WERI-Rb-1 (cell line): ENCODE measurements around the gene ARHGAP22.

Source experiments
- DNase-seq: peaks from one replicate; pipeline ENCODE4 v3.0.0-alpha.2; 2020
- H3K27ac ChIP-seq: fragments of 250-450 bp; sonication (Bioruptor Pico); 2 replicates; pipeline ENCODE4 v1.5.1; 2020; ENCODE audit warnings: mild to moderate bottlenecking, moderate library complexity
- H3K27me3 ChIP-seq: fragments of 250-450 bp; sonication (Bioruptor Pico); 2 replicates; pipeline ENCODE4 v1.5.1; 2021; ENCODE audit warnings: mild to moderate bottlenecking, low read depth, moderate library complexity; ENCODE audit not compliant: insufficient read depth, severe bottlenecking
- H3K36me3 ChIP-seq: fragments of 250-450 bp; sonication (Bioruptor Pico); 2 replicates; pipeline ENCODE4 v1.5.1; 2020; ENCODE audit warnings: mild to moderate bottlenecking, moderate library complexity
- H3K4me3 ChIP-seq: 2 replicates; pipeline ENCODE4 v1.5.1; 2011; ENCODE audit warnings: low read depth, mild to moderate bottlenecking, control low read depth, low read length
- H3K9me3 ChIP-seq: fragments of 250-450 bp; sonication (Bioruptor Pico); 2 replicates; pipeline ENCODE4 v1.5.1; 2021; ENCODE audit warnings: mild to moderate bottlenecking, moderate library complexity; ENCODE audit not compliant: severe bottlenecking
- TF ChIP-seq, protein P1 (sequence below): IDR thresholded peaks from 2 replicates; pipeline ENCODE4 v1.5.1; 2011; ENCODE audit warnings: low read depth, mild to moderate bottlenecking, control low read depth, inconsistent platforms, low read length

ARHGAP22 gene

GRCh38 chr10:48496105-48496830 lies 108.6 kb downstream of the ARHGAP22 start:
- DNase-seq = no peak
- Histone ChIP-seq H3K27me3 (no peaks in the 10 kb centered on the region), H3K36me3 (no peaks in the 10 kb centered on the region), H3K4me3 (no peak overlapping the region), H3K27ac (no peak overlapping the region), H3K9me3 (no peaks in the 10 kb centered on the region)
- TF ChIP-seq, protein P1, sequence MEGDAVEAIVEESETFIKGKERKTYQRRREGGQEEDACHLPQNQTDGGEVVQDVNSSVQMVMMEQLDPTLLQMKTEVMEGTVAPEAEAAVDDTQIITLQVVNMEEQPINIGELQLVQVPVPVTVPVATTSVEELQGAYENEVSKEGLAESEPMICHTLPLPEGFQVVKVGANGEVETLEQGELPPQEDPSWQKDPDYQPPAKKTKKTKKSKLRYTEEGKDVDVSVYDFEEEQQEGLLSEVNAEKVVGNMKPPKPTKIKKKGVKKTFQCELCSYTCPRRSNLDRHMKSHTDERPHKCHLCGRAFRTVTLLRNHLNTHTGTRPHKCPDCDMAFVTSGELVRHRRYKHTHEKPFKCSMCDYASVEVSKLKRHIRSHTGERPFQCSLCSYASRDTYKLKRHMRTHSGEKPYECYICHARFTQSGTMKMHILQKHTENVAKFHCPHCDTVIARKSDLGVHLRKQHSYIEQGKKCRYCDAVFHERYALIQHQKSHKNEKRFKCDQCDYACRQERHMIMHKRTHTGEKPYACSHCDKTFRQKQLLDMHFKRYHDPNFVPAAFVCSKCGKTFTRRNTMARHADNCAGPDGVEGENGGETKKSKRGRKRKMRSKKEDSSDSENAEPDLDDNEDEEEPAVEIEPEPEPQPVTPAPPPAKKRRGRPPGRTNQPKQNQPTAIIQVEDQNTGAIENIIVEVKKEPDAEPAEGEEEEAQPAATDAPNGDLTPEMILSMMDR = no peak

GRCh38 chr10:48495282-48496045 lies 109.4 kb downstream of the ARHGAP22 start:
- TF ChIP-seq, protein P1 = no peak
- H3K27me3 ChIP-seq = no peaks in the 10 kb centered on the region
- no peak for DNase-seq
- H3K27ac ChIP-seq = no peak overlapping the region
- H3K9me3 ChIP-seq = no peaks in the 10 kb centered on the region
- H3K4me3 ChIP-seq = no peak overlapping the region
- H3K36me3 ChIP-seq = no peaks in the 10 kb centered on the region

- Histone ChIP-seq H3K9me3 (no peaks in the 10 kb centered on the region), H3K27ac (no peak overlapping the region), H3K27me3 (no peaks in the 10 kb centered on the region), H3K36me3 (no peaks in the 10 kb centered on the region), H3K4me3 (no peak overlapping the region)
- no peak for DNase-seq
- TF ChIP-seq, protein P1 = no peak
Observed at GRCh38 chr10:48494611-48495010, 110.3 kb downstream of the ARHGAP22 start.

- Histone ChIP-seq H3K9me3 (no peaks in the 10 kb centered on the region), H3K4me3 (no peak overlapping the region), H3K36me3 (no peaks in the 10 kb centered on the region), H3K27me3 (no peaks in the 10 kb centered on the region), H3K27ac (no peak overlapping the region)
- no peak for DNase-seq
- TF ChIP-seq, protein P1 = no peak
Observed at GRCh38 chr10:48494073-48494472, 110.8 kb downstream of the ARHGAP22 start.

DNA sequence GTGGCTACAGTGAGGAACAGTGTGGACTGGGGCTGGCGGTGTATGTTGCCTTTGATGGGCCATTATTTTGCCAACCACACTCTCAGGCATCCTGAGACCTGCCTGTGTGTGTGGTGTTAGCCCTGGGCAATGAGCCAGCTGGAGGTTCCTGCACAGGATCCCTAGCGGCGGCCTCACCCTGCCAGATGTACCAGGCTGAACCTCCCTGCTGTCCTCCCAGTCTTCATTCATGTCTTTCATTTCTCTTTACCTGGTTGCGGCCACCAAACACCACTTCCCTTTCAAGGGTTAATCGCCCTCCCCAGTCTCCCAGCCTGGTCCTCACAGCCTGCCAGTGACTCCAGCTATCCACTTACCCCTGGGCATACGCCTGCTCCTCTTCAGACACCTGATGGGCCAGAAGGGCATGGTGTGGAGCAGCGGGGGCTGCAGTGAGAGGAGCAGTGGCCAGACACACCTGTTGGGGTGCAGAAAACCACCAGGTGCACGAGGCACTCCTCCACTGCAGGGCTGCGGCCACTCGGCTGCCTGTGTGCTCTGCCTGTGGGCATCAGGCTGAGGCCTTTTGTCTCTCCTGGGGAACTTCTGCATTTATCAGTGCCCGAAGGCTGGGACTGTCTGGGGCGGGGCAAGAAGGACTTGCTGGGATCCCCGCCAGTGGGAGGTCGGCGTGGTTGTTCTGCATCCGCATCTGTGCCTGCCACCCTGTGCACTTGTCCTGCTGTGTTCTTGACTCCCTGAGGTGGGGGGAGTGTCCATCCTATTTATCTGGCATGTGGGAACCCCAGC lies 111.6 kb downstream of the ARHGAP22 start:
- Histone ChIP-seq H3K27ac (no peak overlapping the region), H3K4me3 (no peak overlapping the region), H3K36me3 (no peaks in the 10 kb centered on the region), H3K9me3 (no peaks in the 10 kb centered on the region), H3K27me3 (no peaks in the 10 kb centered on the region)
- no peak for DNase-seq
- TF ChIP-seq, protein P1 = no peak
